Spleen (tissue), 7 donors: ENCODE results near the gene HSBP1.

Experiments
- CTCF ChIP-seq, 11 experiments: fragments of 200-600 bp in 7 of 11; fragments of 450-650 bp in 4 of 11; sonication (generic) in 4 of 11; IDR thresholded peaks in 8 of 11; conservative IDR thresholded peaks in 3 of 11; 1 replicate in 7 of 11; 2 replicates in 4 of 11; pipeline versions ENCODE4 v1.4.0 to v1.8.0; 2016 to 2021; ENCODE audit warnings: antibody characterized with exemption in 11 of 11, inconsistent platforms in 4 of 11, mild to moderate bottlenecking in 1 of 11
- POLR2A ChIP-seq, 3 donors: fragments of 450-650 bp; IDR thresholded peaks; one replicate each; pipeline ENCODE4 v1.5.1; 2017; ENCODE audit warnings: antibody characterized with exemption in 3 of 3, mild to moderate bottlenecking in 1 of 3
- POLR2AphosphoS5 ChIP-seq, 3 donors: sonication (generic); formaldehyde crosslinking; IDR thresholded peaks; one replicate each; pipeline ENCODE4 v1.5.1; 2017; ENCODE audit warnings: antibody characterized with exemption in 3 of 3
- donor health status: DM: no; HTN: no; CAD: no; lungs with moderate emphysema.
- donor health status: DM: no; HTN: no; CAD: no.
- donor health status: DM: no; HTN: no; CAD: no.

DNA sequence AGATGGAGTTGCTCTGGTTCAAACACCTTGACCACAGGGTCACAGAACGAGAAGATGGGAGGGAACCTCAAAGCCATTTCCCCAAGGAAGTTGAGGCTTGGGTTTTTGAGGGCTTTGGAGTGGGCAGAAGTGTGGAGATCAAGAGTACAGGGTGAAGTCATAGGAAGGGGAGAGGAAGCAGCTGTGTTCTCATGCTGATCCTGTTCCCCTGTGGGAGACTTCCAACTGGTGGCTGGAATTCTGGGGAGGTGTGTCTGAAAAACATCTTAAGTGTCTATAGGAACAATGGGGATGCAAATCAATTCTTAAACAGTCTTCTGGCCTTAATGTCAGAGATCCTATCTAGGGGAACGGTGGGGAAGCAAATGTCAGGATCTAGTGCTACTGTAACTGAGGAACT is 38.8 kb upstream of the HSBP1 start:
- TF ChIP-seq CTCF (IDR thresholded peaks at IDR 0.05 in 8 of 11, conservative IDR thresholded peaks at IDR 0.05 in 3 of 11) (no peak), POLR2A (IDR thresholded peaks at IDR 0.05) (no peak), POLR2AphosphoS5 (IDR thresholded peaks at IDR 0.05) (no peak)
